ENCODE results near the gene TRMT2A. TPM values are rescaled to one million over a fixed set of nuclear protein-coding genes. Genes with fewer than 3 reads are reported as not detected.

The TRMT2A gene
- total and polyA plus RNA-seq, 10 of the 15 experiments (the other 5 are each of a cell fraction or from before 2014, with no cell fraction given): 0.29 to 97.0 (median 57.9) TPM

DNA sequence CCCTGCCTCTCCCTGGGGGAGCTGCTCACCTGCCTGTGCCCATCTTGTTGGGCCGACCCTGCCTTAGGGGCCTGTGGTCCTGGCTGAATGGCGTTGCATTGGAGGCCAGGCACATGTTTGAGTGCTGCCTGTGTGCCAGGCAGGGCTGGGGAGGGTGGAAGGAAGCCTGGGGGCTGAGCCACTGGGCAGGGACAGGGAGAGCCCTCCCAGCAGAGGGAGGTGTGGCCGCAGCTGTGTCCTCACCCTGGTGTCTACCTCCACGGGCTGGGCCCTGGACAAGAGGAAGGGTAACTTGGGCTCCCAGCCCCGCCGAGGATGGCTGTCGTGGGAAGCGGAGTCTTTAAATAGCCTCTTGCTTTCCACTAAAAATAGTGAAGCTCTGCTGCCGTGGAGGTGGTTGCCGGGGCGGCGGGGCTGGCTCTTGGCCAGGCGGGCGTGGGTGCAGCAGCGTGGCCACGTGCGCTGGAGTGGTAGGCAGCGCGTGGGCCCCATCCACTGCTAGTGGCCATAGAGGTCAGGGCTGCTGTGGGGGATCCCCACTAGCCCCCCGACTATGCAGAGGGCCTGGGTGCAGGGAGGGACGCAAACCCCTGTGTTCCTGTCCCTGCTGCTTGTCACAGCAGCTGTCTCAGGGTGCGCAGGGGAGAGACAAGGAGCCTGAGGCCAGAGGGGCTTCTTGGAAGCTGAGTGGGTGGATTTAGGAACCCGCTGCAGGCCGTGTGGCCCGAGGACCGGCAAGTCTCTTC lies 20.8 kb upstream of the TRMT2A start:
- no peak for DNase-seq (ENCODE audit: low read depth, low spot score)
- Histone ChIP-seq H4K20me1 (ENCODE audit: control insufficient read depth, insufficient read depth) (no peaks in the 10 kb centered on the region), H3K4me3 (no peak overlapping the region), H3K4me2 (ENCODE audit: control insufficient read depth, insufficient read depth) (0 out of 2 replicates have a peak overlapping the region, but pooled peaks have one; percentile 30), H3K79me2 (ENCODE audit: control insufficient read depth, insufficient read depth, low read length) (no peaks in the 10 kb centered on the region), H3K4me1 (ENCODE audit: control insufficient read depth, insufficient read depth, low read length) (peaks cover 3% of the 10 kb centered on the region), H2AFZ (ENCODE audit: control insufficient read depth, low read depth, low read length) (no peak overlapping the region), H3K9me3 (replicated peaks; ENCODE audit: control insufficient read depth, insufficient read depth, low read length) (no peaks in the 10 kb centered on the region), H3K36me3 (ENCODE audit: control insufficient read depth in 2 of 2, insufficient read depth in 2 of 2, low read length in 1 of 2) (no peaks in the 10 kb centered on the region; a peak in 1 of 4 replicates), H3K9ac (ENCODE audit: control insufficient read depth, insufficient read depth, low read length) (no peak overlapping the region), H3K27me3 (replicated peaks in 1 of 2; ENCODE audit: control insufficient read depth in 2 of 2, insufficient read depth in 2 of 2, low read length in 1 of 2) (no peaks in the 10 kb centered on the region), H3K27ac (ENCODE audit: control insufficient read depth, insufficient read depth) (no peak overlapping the region)
- ChIA-PET SMC1A (ENCODE audit: uncharacterized antibody, unreplicated experiment) (no interaction called here), CTCF (no interaction called here), RAD21 (ENCODE audit: unreplicated experiment) (no interaction called here), POLR2A (no interaction called here)
- in situ Hi-C loops (cut with MboI): no loop called here
- no peak for TF ChIP-seq ZZZ3 (IDR thresholded peaks at IDR 0.05; ENCODE audit: control insufficient read depth, insufficient read length, low read depth)
- TF ChIP-seq BHLHE40 (IDR thresholded peaks at IDR 0.05; ENCODE audit: borderline replicate concordance in 1 of 2, low read depth in 2 of 2, low read length in 1 of 2): peak in 1 of 2 experiments; percentile 64; a peak in 2 of 4 replicates
- intact Hi-C loops (cut with micrococcal nuclease; ENCODE audit: unreplicated experiment): no loop called here
- WGBS (ENCODE audit: insufficient coverage, insufficient replicate concordance, low lambda C conversion rate, missing lambda C conversion rate): 32% methylated on average over 24 of the region's 26 CpGs
- FAIRE-seq: no peak
- peak; percentile 40 for ATAC-seq
- BruUV-seq (replicated peaks): no TSS peak

DNA sequence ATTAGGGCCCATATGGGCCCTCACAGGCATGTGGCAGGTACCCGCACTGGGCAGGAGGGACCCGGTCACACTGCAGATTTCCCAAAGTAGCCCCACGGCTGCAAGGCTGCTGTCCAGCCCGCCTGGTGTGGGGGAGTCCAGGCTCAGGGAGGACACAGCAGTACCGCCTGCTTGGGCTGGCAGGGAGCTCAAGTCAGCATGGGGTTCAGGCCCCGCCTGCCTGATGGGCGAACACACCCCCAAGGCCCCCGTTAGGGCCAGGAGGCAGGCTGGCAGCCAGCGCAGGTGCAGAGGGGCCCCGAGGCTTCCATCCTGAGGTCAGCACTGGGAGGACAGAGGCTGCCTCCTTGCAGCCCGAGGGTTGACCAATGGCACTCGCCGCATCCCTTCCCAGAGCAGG lies 20.1 kb upstream of the TRMT2A start:
- ChIA-PET SMC1A (ENCODE audit: uncharacterized antibody, unreplicated experiment) (no interaction called here), CTCF (no interaction called here), POLR2A (no interaction called here), RAD21 (ENCODE audit: unreplicated experiment) (no interaction called here)
- FAIRE-seq (no peak), ATAC-seq (no peak), DNase-seq (ENCODE audit: low read depth, low spot score) (no peak)
- Histone ChIP-seq H3K4me1 (ENCODE audit: control insufficient read depth, insufficient read depth, low read length) (peaks cover 9% of the 10 kb centered on the region), H3K36me3 (ENCODE audit: control insufficient read depth in 2 of 2, insufficient read depth in 2 of 2, low read length in 1 of 2) (no peaks in the 10 kb centered on the region; a peak in 1 of 4 replicates), H3K4me2 (ENCODE audit: control insufficient read depth, insufficient read depth) (no peak overlapping the region), H3K79me2 (ENCODE audit: control insufficient read depth, insufficient read depth, low read length) (peaks cover 7% of the 10 kb centered on the region), H2AFZ (ENCODE audit: control insufficient read depth, low read depth, low read length) (no peak overlapping the region), H3K4me3 (no peak overlapping the region), H3K9me3 (replicated peaks; ENCODE audit: control insufficient read depth, insufficient read depth, low read length) (no peaks in the 10 kb centered on the region), H3K27ac (ENCODE audit: control insufficient read depth, insufficient read depth) (no peak overlapping the region), H3K9ac (ENCODE audit: control insufficient read depth, insufficient read depth, low read length) (no peak overlapping the region), H4K20me1 (ENCODE audit: control insufficient read depth, insufficient read depth) (no peaks in the 10 kb centered on the region), H3K27me3 (replicated peaks in 1 of 2; ENCODE audit: control insufficient read depth in 2 of 2, insufficient read depth in 2 of 2, low read length in 1 of 2) (no peaks in the 10 kb centered on the region)
- in situ Hi-C loops (cut with MboI): no loop called here
- 71% methylated on average over 13 of the region's 13 CpGs for WGBS (ENCODE audit: insufficient coverage, insufficient replicate concordance, low lambda C conversion rate, missing lambda C conversion rate)
- no peak for TF ChIP-seq IRF4 (IDR thresholded peaks at IDR 0.05; ENCODE audit: low read depth, low read length)
- TF ChIP-seq RUNX3 (IDR thresholded peaks at IDR 0.05; ENCODE audit: low read length): no peak
- TF ChIP-seq BACH1 (IDR thresholded peaks at IDR 0.05; ENCODE audit: borderline replicate concordance): no peak
- no peak for TF ChIP-seq MYB (IDR thresholded peaks at IDR 0.05; ENCODE audit: borderline replicate concordance, low read depth, low read length)
- no peak for TF ChIP-seq CHD4 (IDR thresholded peaks at IDR 0.05)
- no peak for TF ChIP-seq HDAC2 (IDR thresholded peaks at IDR 0.05)
- TF ChIP-seq LARP7 (IDR thresholded peaks at IDR 0.05): no peak
- intact Hi-C loops (cut with micrococcal nuclease; ENCODE audit: unreplicated experiment): no loop called here
- no TSS peak for BruUV-seq (replicated peaks)

Measured in GM12878 (cell line).